GM12878 (cell line): ENCODE data around the gene ECT2. TPM values are rescaled to one million over a fixed set of nuclear protein-coding genes. Genes with fewer than 3 reads are reported as not detected.

ENCODE experiments used
- ATAC-seq: fragments of 200-7000 bp; cut with Tn5 transposase; 3 replicates; pipeline ENCODE4 v1.9.1; 2020; ENCODE audit warnings: mild to moderate bottlenecking, moderate library complexity
- BruUV-seq: library from RNA; stranded (reverse); fragments of 400-500 nt; replicated peaks from 2 replicates; lab custom pipeline; 2021; lab: Mats Ljungman, UMichigan
- CTCF ChIA-PET: fragments of 300-600 bp; sonication (Branson Sonifier 250); formaldehyde crosslinking; extraction: SDS; loops from one replicate; lab custom pipeline; 2021; ENCODE audit warnings: inconsistent platforms; lab: Yijun Ruan, JAX
- POLR2A ChIA-PET: fragments of 350-600 bp; formaldehyde crosslinking; extraction: SDS; loops from one replicate; lab custom pipeline; 2021; ENCODE audit warnings: inconsistent platforms; lab: Charles Lee
- RAD21 ChIA-PET: fragments of 300-600 bp; sonication (Branson Sonifier 250); formaldehyde crosslinking; loops from one replicate; lab custom pipeline; 2023; ENCODE audit warnings: antibody characterized with exemption; ENCODE audit not compliant: unreplicated experiment; lab: Charles Lee
- SMC1A ChIA-PET: fragments of 300-600 bp; sonication (Branson Sonifier 250); formaldehyde crosslinking; loops from one replicate; lab custom pipeline; 2023; ENCODE audit not compliant: unreplicated experiment, uncharacterized antibody; lab: Charles Lee
- DNase-seq: peaks from one replicate; pipeline ENCODE4 v3.0.0-alpha.2; 2011; ENCODE audit warnings: low read depth, low spot score
- FAIRE-seq: peaks from 3 replicates; lab custom pipeline; 2011; peaks lifted over from hg19 to GRCh38; lab: Jason Lieb, UNC
- H2AFZ ChIP-seq: 2 replicates; pipeline ENCODE4 v1.6.0; 2011; ENCODE audit warnings: low read depth, low read length, control low read depth; ENCODE audit not compliant: control insufficient read depth
- H3K27ac ChIP-seq: 2 replicates; pipeline ENCODE4 v1.5.1; 2011; ENCODE audit warnings: control low read depth; ENCODE audit not compliant: control insufficient read depth, insufficient read depth
- H3K27me3 ChIP-seq, 2 experiments: replicated peaks in 1 of 2; 2 replicates each; pipeline versions ENCODE4 v1.6.0 to v1.6.1; 2011; ENCODE audit warnings: low read length in 1 of 2; ENCODE audit not compliant: control insufficient read depth in 2 of 2, insufficient read depth in 2 of 2
- H3K36me3 ChIP-seq, 2 experiments: 2 replicates each; pipeline ENCODE4 v1.5.1; 2011; ENCODE audit warnings: low read length in 1 of 2; ENCODE audit not compliant: control insufficient read depth in 2 of 2, insufficient read depth in 2 of 2
- H3K4me1 ChIP-seq: 2 replicates; pipeline ENCODE4 v1.6.1; 2011; ENCODE audit warnings: mild to moderate bottlenecking, low read length, moderate library complexity, mixed read lengths; ENCODE audit not compliant: control insufficient read depth, insufficient read depth
- H3K4me2 ChIP-seq: 2 replicates; pipeline ENCODE4 v1.6.0; 2011; ENCODE audit warnings: control low read depth; ENCODE audit not compliant: control insufficient read depth, insufficient read depth
- H3K4me3 ChIP-seq: fragments of 200-600 bp; sonication (generic); 2 replicates; pipeline ENCODE4 v1.5.1; 2016
- H3K79me2 ChIP-seq: 2 replicates; pipeline ENCODE4 v1.6.0; 2011; ENCODE audit warnings: low read length; ENCODE audit not compliant: control insufficient read depth, insufficient read depth
- H3K9ac ChIP-seq: 2 replicates; pipeline ENCODE4 v1.8.0; 2011; ENCODE audit warnings: low read length, control low read depth, mixed read lengths; ENCODE audit not compliant: control insufficient read depth, insufficient read depth
- H3K9me3 ChIP-seq: replicated peaks from 3 replicates; pipeline ENCODE4 v1.5.1; 2011; ENCODE audit warnings: mild to moderate bottlenecking, low read length; ENCODE audit not compliant: control insufficient read depth, insufficient read depth
- H4K20me1 ChIP-seq: 2 replicates; pipeline ENCODE4 v1.6.0; 2011; ENCODE audit not compliant: control insufficient read depth, insufficient read depth
- ASH2L ChIP-seq: fragments of 300-600, 200-600 bp; sonication (generic); IDR thresholded peaks from 2 replicates; pipeline ENCODE4 v1.6.1; 2017; ENCODE audit warnings: low read depth, mild to moderate bottlenecking, borderline replicate concordance
- ATF7 ChIP-seq: fragments of 450-650 bp; IDR thresholded peaks from 2 replicates; pipeline ENCODE4 v1.6.1; 2016; ENCODE audit warnings: low read depth, mild to moderate bottlenecking
- EED ChIP-seq: sonication (generic); IDR thresholded peaks from 2 replicates; pipeline ENCODE4 v1.6.1; 2016; ENCODE audit warnings: antibody characterized with exemption, low read depth
- HDAC6 ChIP-seq: fragments of 200-600 bp; sonication (generic); IDR thresholded peaks from one replicate; pipeline ENCODE4 v1.8.0; 2017; ENCODE audit warnings: antibody characterized with exemption; ENCODE audit not compliant: unreplicated experiment
- NFYB ChIP-seq: IDR thresholded peaks from 2 replicates; pipeline ENCODE4 v1.6.1; 2011; ENCODE audit warnings: low read depth, mild to moderate bottlenecking, low read length, improper control_type of control experiment, moderate library complexity; ENCODE audit not compliant: insufficient read depth
- RCOR1 ChIP-seq: conservative IDR thresholded peaks from 2 replicates; pipeline ENCODE4 v1.6.1; 2012; ENCODE audit warnings: low read depth, low read length, improper control_type of control experiment
- SMC3 ChIP-seq: IDR thresholded peaks from 2 replicates; pipeline ENCODE4 v1.6.1; 2011; ENCODE audit warnings: low read length, improper control_type of control experiment, borderline replicate concordance
- SREBF2 ChIP-seq: IDR thresholded peaks from 2 replicates; pipeline ENCODE4 v1.6.1; 2012; ENCODE audit warnings: mild to moderate bottlenecking, low read length
- SUZ12 ChIP-seq: fragments of 200-600 bp; sonication (generic); IDR thresholded peaks from one replicate; pipeline ENCODE4 v1.6.1; 2018; ENCODE audit warnings: antibody characterized with exemption, mild to moderate bottlenecking; ENCODE audit not compliant: unreplicated experiment
- TBL1XR1 ChIP-seq: IDR thresholded peaks from 2 replicates; pipeline ENCODE4 v1.6.1; 2012; ENCODE audit warnings: low read depth, low read length, improper control_type of control experiment
- YBX1 ChIP-seq: fragments of 450-650 bp; IDR thresholded peaks from 2 replicates; pipeline ENCODE4 v1.6.1; 2016; ENCODE audit warnings: antibody characterized with exemption
- ZNF207 ChIP-seq: fragments of 450-650 bp; IDR thresholded peaks from 2 replicates; pipeline ENCODE4 v1.6.1; 2014; ENCODE audit warnings: antibody characterized with exemption, mild to moderate bottlenecking, borderline replicate concordance
- WGBS: methylation state at CpG from one replicate; pipeline ENCODE4 v1.1.6; 2016; ENCODE audit warnings: low lambda C conversion rate; ENCODE audit not compliant: insufficient replicate concordance, insufficient coverage; ENCODE audit errors: missing lambda C conversion rate; 5-methylcytosine and 5-hydroxymethylcytosine counted together
- in situ Hi-C: fragments of 300-500 bp; cut with MboI; formaldehyde crosslinking; loops from 9 replicates; pipeline ENCODE4 v1.14.3; 2018; ENCODE audit warnings: mixed read lengths
- intact Hi-C: fragments of 100-400 bp; cut with micrococcal nuclease; formaldehyde crosslinking; loops from one replicate; pipeline ENCODE4 v1.14.2; 2022; ENCODE audit not compliant: unreplicated experiment
- polyA plus RNA-seq, 11 experiments: library from polyadenylated mRNA; depleted of rRNA in 4 of 11; unstranded in 6 of 11; stranded (reverse) in 5 of 11; fragments of >200 nt; fragmentation: Nextera tagmentation in 4 of 11; fragmentation: Illumina TruSeq in 1 of 11; extraction: Ambion mirVana in 4 of 11; extraction: Trizol in 1 of 11; gene quantifications; 1 replicate in 1 of 11; 2 replicates in 10 of 11; pipeline versions ENCODE4 v1.2.1 to v1.2.3, GENCODE V29; 2011 to 2016; ENCODE audit warnings: inconsistent platforms in 2 of 11, missing spikeins in 2 of 11, low read depth in 1 of 11
- total RNA-seq, 4 experiments: library from RNA; depleted of rRNA in 3 of 4; stranded (reverse); fragments of >200 nt in 3 of 4; fragmentation: Illumina TruSeq in 1 of 4; extraction: Trizol in 1 of 4; gene quantifications; 2 replicates each; pipeline versions ENCODE4 v1.2.1 to v1.2.3, GENCODE V29; 2013 to 2021

The ECT2 gene
- total and polyA plus RNA-seq, 10 of the 15 experiments (the other 5 are each of a cell fraction or from before 2014, with no cell fraction given) = 21.5 to 47.8 (median 38.2) TPM

DNA sequence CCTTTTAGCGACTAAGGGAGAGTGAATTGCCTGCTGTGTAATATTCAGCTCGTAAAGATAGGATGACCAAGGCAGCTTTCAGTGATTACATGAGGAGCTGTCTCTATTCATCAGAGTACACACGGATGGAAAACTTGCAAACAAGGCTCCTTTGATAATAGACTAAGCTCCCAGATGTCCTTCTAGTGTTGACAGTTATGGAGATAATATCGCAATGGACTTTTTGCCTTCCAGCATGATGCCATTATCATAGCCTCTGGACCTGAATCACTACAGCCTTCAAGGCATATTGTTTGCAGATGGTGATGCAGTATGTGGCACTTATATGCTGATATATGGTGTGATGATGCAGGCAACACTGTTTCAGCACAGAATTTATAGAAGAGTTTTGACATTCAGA lies 93.9 kb downstream of the ECT2 start:
- CTCF ChIA-PET = no interaction called here
- Histone ChIP-seq H3K27me3 (no peaks in the 10 kb centered on the region), H3K9me3 (no peaks in the 10 kb centered on the region), H3K27ac (no peak overlapping the region), H3K79me2 (no peaks in the 10 kb centered on the region), H3K4me3 (no peak overlapping the region), H3K9ac (no peak overlapping the region), H4K20me1 (no peaks in the 10 kb centered on the region), H2AFZ (no peak overlapping the region), H3K4me2 (no peak overlapping the region), H3K4me1 (no peaks in the 10 kb centered on the region), H3K36me3 (no peaks in the 10 kb centered on the region)
- no peak for DNase-seq
- in situ Hi-C loops = no loop called here
- WGBS = 61% methylated on average over 4 of the region's 4 CpGs
- intact Hi-C loops = no loop called here
- no peak for TF ChIP-seq NFYB
- TF ChIP-seq RCOR1 = no peak
- no peak for TF ChIP-seq ZNF207
- no peak for TF ChIP-seq HDAC6
- no peak for TF ChIP-seq EED
- no peak for TF ChIP-seq SMC3
- TF ChIP-seq ASH2L = no peak
- no peak for TF ChIP-seq ATF7
- no peak for TF ChIP-seq TBL1XR1
- TF ChIP-seq SUZ12 = no peak
- TF ChIP-seq SREBF2 = no peak
- TF ChIP-seq YBX1 = no peak
- BruUV-seq = no TSS peak
- FAIRE-seq = no peak
- no peak for ATAC-seq
- RAD21 ChIA-PET = no interaction called here
- POLR2A ChIA-PET = no interaction called here
- SMC1A ChIA-PET = interaction anchor here (1.5 kb wide), 1 partner anchor 8 kb away, joined by 6 read pairs; no protein-coding TSS in a partner anchor
